DMS 273 treated with DMSO at 0.1 percent for 48 hours (cell line): ENCODE results near the gene JAKMIP1.

Experiments used
- DNase-seq: peaks from one replicate; lab custom pipeline; 2025; lab: John Stamatoyannopoulos, UW

The JAKMIP1 gene

GRCh38 chr4:6200011-6200921, at the start of gene JAKMIP1:
TSS of gene JAKMIP1 (minus strand) at chr4:6200549. CDS start at chr4:6112850, 87,699 bp downstream.
- no peak for DNase-seq

DNA sequence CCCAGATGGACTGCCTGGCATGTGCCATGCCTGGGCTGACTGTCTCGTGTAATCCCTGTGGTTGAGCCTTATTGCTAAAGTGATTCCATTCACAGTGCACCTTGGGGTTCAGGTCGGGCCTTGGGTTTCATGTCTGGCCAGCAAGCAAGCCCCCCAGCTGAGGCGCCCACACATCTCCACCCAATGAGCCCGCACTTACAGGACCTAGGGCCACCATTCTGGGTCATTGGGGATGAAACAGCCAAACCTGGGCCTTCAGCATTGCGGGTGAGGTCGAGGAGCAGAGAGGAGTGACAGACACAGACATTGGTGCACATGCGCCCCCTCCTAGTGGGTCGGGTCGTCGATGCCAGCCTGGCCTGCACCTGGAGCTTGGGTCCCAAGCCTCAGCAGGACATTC, 48.0 kb upstream of the JAKMIP1 start:
- no peak for DNase-seq

DNA sequence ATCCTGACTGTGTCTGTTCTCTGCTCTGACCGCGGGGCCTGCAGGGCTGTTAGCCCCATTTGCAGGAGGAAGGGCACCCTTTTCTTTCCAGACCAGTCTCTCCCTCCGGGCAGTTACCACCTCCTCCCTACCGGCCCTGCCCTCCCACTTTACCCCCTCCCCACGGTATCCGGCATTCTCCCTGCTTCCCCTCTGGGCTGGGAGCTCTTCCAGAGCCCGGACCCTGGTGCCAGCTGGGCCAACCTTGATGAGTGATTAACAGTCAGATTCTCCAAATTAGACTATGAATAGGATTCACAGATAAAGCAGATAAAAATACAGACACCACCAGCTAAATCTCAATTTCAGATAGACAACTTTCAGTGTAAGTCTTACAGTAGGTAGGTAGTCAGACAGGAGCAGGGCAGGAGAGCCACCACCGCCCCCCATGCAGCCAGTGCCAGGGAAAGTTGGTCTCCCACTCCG, 45.9 kb upstream of the JAKMIP1 start:
- DNase-seq: no peak

- no peak for DNase-seq
Measured at GRCh38 chr4:6245246-6246169, 45.2 kb upstream of the JAKMIP1 start.

- DNase-seq: no peak
Measured at GRCh38 chr4:6242271-6243029, 42.1 kb upstream of the JAKMIP1 start.

DNA sequence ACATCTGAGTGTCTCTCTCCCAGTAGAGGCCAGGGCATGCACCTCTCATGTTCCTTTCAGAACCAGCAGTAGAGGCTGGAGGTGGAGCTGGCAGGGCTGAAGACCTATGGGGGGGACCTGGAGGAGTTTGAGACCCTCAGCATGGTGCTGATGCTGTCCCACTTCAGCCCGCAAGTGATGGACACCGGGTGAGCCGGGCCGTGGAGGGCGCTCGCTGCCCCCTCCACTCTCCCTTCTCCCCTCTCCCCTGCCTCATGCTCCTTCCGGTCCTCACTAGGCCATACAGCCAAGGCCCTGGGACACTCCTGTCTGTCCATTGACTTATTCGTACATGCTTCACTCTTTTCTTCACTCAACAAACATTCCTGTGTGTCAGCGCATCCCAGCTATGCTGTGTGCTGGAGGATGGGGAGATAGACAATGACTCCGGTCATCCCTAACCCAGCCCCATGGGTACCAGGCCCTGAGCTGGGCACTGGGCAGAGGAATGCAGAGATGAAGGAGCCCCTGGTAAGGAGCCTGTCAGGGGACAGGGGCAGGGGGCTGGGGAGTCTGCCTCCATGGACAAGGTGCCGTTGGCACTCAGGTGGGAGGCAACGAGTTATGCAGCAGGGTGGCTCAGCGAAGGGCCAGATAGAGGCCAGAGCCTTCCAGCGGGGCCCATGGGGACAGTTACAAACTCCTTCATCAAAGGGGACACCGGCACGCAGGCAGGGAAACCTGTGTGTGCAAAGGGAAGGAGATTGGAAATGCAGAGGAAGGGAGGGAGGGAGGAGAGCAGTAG, 40.9 kb upstream of the JAKMIP1 start:
- no peak for DNase-seq

DNA sequence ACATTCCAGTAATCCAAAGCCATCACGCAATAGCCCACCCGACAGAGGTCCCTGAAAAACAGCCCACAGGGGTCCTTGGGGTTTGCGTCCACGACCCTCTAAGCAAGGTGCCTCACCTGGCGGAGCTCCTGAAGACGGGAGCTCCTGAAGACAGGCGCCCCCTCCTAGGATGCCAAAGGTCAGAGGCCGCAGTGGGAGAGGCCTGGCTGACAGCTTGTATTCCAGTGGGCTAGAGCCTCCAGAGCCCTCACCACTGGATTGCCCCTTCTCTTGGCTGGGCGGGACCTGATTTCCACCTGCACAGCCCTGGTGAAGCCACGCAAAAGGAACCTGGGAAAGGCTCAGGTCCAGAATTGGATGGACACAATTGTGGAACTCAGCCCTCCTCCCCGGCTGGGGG, 39.6 kb upstream of the JAKMIP1 start:
- DNase-seq: no peak

GRCh38 chr4:6239486-6239885, 39.1 kb upstream of the JAKMIP1 start:
- DNase-seq: no peak

DNA sequence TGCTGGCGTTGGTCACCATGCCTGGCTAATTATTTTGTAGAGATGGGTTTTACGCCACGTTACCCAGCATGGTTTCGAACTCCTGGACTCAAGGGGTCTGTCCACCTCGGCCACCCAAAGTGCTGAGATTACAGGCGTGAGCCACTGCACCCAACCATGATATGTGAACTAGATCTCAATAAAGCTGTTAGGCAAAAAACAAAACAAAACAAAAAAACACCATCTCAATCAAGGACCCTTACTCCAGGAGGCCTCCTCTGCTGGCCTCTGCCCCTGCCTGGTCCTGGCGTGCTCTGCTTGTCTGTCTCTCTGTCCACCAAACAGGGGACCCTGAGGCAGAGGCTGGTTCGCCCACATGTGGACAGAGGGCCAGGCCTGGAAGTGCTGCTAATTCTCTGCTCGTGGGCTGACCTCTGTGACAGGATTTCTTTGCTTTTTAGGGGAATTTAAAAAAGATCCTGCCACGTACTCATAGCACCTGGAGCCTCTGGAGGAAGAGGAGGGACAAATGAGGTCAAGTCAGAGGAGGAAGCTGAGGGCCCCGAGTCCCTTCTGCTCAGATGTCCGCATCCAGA, 36.6 kb upstream of the JAKMIP1 start:
- no peak for DNase-seq

DNA sequence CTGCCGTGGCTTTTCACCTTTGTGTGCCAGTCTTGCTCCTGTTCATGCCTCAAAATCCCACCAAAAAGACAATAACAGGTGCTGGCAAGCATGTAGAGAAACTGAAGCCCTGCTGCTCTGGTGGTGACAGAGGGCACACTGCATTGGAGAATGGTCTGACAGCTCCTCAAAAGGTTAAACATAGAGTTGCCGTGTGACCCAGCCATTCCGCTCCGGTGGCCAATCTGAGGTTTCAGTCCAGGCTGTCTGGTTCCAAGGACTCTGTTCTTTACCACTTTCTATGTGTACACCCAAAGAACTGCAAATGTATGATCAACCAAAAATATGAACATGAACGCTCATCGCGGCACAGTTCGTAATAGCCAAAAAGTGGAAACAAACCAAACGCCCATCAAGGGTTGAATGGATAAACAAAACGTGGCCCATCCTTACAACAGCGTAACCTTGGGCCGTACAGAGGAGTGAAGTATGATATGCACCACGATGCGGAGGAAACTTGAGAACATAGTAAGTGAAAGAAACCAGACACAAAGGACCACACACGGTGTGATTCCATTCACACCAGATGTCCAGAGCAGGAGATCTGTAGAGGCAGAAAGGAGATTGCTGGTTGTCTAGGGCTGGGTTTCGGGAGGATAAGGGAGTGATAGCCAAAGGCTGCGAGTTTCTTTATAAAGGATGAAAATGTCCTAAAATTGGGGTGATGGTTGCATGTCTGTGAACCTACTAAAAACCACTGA, 35.7 kb upstream of the JAKMIP1 start:
- DNase-seq: no peak

DNA sequence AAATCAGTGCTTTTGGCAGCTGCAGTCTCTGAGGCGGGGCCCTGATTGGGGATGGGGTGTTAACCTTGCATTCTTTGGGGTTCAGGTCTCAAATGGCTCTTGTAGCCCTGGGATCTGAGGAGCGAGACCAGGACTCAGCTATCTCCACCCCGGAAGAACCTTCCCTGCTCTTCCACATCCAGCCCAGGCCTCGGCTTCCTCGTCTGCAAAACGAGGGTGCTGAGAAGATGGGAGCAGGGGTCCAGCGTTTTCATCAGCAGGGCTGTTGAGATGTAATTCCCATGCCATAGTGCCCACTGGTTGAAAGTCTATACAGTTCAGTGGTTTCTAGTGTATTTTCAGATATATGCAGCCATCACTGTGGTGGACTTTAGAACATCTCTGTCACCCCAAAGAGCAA, 34.7 kb upstream of the JAKMIP1 start:
- no peak for DNase-seq

GRCh38 chr4:6233929-6234328, 33.6 kb upstream of the JAKMIP1 start:
- no peak for DNase-seq

DNA sequence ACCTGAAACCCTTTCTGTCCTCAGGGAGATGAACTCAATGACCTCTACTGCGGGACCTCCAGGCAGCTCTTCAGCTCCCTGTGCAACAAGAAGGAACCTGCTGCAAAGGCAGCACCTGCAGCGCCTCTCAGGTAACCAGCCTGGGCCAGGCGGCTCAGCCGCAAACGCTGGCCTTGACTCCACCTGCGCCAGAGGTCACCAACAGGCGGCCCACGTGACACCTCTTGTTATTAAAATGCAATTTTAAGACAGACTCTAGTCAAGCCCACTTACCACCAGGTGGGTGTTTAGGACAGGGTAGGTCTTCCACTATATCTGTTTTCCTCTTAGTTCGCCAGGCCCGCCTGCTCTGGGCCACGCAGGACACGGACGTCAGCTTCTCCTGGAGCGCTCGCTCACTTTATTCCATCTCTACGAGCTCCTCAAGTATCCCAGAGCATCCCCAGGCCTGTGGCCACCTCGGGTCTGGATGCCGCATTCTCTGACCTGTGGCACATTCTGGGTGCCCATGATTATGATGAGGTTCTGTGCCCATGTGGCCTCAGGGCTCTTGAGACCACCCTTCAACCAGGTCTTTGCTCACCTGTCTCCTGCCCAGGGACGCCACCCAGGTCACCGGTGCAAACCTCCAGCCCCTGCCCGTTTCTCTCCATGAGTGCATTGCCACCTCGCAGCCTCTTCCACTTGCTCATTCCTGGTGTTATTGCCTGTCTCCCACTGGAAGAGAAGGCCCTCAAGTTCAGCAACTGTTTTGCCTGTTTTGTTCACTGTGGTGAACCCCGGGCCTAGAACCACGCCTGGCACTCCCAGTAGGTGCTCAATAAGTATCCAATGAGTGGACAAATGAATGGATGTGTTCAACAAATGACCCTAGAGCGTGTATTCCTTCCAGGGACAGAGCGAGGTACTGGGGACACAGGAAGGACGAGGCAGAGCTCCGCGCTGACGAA, 32.8 kb upstream of the JAKMIP1 start:
- no peak for DNase-seq

DNA sequence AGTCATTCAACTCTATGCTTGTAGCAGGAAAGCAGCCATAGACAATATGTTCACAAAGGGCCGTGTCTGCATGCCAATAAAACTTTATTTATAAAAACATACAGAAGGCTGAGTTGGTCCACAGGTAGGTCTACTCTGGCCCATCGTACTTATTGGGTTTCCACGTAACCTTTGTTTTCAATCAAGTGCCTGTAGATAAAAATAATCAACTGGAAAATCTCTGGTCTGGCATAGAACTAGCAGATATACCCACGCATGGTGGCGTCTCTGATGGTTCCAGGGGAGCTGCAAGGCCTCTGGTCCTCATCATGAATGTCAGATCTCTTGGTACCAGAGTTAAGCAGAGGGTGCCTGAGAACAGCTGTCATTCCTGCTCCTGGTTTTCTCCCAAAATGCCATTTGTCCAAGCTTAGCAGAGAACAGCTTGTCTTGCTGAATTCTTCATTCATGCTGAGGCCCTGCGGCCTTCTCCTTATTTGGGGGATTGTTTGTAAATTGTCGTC, 31.4 kb upstream of the JAKMIP1 start:
- DNase-seq: no peak

DNA sequence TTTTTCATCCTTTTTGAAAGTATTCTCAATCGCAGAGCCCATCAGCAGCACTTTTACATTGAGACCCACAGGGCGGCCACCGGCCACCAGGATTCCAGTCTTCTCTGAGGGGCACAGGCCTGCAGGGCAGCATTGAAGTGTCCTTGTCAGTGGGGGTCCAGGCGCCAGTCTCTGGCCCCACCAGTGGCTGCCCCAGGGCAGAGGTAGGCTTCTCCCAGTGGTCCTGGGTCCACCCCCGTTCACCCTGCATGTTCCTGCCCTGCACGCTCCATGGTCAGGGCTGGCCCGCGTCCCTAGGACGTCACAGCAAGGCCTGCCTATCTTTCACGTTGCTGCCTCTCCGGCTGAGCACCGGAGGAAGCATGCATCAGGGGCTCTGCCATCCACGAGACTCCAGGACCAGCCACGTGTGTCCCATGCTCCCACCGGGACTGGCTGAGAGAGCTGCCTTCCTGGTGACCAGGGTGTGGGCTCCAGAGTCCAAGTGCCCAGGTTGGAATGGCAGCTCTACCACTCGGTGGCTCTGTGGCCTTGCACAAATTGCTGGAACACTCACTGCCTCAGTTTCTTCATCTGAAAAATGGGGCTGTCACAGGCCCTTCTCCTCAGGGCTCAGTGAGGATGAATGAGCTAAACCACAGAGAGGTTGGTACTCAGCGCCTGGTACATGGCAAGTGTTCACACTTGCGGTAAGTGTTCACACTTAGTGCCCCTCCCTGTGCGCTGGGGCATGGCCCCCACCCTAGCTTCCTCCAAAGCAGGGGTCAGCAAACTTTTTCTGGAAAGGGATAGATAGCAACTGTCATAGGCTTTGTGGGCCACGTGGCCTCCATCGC, 30.7 kb upstream of the JAKMIP1 start:
- DNase-seq: no peak

DNA sequence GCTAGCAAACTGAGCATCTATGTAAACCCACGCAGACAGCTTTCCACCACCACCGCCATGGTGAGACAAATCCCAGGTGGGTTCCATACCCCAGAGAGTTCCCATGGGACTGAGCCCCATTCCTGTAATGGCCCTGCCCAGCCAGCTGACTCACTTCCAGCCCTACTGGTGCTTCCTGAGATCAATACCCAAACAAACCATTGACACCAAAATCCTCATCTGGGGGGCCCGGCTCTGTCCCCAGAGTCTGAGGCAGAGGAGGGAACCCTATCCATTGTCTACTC, 30.1 kb upstream of the JAKMIP1 start:
- no peak for DNase-seq

DNA sequence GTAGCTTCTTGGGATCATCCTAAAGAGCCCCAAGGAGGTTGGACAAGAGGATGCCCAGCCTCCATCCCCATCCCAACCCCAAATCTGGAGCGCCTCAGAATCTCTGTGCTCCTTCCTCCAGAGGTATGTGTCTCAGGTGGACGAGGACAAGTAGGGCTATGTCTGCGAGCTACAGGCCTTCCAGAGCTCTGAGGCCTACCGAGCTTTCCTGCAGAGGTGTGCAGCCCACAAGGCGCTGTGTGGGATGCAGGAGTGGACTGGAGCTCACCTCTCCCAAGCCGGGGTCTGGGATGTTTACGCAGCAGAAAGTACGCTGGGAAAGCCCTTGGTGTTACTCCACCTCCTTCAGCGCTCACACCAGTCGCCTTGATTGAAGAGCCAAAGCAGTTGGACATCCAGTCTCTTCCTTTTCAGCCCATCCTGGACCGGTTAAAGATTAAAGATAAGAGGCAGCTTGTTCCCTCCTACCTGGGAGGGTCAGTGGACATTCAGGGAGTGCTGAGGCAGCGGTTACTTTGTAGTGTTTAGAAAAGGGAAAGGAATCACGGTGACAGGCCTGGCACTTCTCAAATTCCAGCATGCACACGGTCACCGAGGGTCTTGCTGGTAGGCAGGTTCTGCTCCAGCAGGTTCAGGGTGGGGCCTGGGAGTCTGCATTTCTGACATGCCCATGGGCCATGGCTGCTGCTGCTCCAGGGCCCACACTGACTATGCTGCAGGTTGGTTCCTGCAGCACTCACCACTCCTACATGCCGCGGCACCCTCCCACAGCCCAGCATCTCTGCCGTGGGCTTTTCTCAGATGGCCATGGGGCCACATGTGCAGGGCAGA, 29.5 kb upstream of the JAKMIP1 start:
- DNase-seq: no peak
